HG03378 (cell line): ENCODE results near the gene LGR6.

Experiments
- ATAC-seq: cut with Tn5 transposase; IDR thresholded peaks from one replicate; pipeline ENCODE4 v1.9.1; 2021; ENCODE audit warnings: mild to moderate bottlenecking, moderate library complexity; ENCODE audit not compliant: unreplicated experiment

Gene LGR6

DNA sequence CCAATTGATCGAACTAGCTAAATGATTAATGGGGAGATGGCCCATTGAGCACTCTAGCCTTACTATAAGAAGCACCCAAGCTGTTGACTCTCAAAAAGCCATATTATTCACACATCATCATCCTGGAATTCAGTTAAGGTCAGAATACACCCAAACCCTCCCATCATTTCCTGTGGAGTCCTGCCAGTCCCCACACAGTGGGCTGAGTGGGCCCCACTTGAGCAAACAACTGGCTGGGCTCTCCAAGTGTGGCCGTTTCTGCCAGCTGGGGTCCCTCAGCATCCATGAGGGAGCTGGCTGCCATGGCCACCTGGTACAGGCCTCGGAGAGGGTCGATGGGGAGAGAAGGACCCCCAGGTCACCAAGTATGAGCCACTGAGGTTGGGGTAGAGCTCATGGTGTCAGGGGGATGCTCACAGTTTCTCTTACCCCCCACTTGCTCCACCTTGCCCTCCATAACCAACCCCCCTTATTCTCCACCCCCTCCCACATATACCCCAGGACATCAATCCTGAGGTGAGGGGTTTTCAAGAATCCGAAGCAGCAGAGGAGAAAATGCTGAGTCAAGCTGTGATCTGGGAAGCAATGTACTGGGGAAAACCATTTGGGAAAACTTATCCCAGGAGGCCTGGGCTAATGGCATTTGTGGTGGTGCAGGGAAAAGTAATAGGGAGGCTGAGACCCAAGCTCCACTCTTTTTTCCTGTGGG is 87.9 kb downstream of the LGR6 start:
- no peak for ATAC-seq

DNA sequence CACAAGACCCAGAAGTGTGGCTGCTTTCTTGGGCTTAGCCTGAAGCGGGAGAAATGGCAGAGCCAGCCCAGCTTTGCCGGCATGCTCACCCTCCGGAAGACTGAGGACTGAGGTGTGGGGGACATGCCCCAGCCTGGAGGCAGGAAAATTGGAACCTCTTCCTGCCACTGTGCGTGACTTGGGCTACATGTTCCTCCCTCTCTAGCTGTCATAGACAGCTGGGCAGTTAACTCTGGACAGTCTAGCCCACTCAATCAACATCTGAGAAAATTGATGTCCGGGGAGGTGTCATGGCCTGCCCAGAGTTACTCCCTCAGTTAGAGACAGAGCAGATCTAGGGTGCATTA is 88.4 kb downstream of the LGR6 start:
- ATAC-seq, result no peak

DNA sequence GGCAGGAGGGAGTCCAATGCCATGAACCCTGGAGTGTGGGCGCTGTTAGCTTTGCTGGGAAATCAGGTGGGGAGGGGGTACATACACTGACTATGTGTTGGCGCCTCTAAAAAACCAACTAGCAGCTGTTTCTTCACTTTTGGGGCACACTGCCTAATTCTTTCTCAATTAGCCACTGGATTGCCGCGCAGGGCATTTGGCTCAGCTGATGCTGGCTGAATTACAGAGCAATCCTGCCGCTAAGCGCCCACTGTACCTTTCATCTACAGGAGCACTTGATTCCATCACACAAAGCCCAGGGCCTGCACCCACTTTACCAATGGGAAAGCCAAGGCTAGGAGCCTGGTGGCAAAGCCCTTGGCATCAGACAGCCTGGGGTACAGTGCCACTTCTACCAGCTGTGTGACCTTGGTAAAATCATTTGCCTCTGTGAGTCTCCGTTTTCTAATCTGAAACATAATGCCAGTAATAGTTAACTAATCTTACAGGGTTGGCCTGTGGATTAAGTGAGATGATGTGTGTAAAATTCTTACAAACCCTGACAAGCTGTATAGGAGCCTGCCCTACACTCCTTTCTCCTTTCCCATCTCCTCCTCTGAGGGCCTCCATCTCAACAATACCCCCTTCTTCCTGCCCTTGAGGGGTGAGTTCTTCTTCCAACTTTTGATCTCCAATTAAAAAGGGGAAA is 89.1 kb downstream of the LGR6 start:
- no peak for ATAC-seq

DNA sequence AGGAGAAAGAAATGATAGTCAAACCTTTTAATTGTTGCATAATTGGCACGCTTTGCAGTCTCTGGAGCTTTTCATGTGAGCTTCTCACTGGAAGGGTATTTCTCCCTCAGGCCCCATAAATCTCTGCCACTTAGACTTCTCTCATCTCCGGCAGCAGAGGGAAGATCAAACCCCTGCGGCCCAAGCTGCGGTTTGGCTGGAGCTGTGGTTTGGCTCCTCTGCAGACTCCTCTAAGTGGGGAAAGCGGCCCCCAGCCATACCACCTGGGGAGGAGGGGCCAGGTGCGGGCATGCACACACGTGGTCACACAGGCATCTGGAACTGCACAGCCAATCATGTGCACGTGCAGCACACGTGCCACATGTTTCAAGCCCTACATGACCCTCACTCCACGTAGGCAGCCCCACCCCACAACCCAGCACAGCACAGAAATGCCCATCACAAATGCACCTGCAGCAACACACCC is 89.8 kb downstream of the LGR6 start:
- ATAC-seq, result no peak

DNA sequence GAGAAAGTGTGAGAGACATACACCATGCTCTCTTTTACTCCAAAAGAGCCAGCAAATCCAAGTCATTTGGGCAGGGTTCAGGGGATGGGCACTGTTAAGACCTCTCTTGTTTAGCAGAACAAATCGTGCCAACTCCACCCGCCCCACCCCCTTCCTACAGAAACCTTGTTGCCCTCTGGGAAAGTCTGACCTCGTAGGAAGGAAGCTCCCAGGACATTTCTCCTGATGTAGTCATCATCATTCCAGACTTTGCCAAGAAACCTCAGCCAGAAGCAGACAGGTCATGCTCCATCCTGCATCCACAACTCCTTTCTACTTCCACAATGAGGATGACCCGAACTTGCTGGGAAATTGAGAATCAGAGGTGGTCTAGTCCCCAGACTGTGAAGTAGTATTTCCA is 90.4 kb downstream of the LGR6 start:
- no peak for ATAC-seq

DNA sequence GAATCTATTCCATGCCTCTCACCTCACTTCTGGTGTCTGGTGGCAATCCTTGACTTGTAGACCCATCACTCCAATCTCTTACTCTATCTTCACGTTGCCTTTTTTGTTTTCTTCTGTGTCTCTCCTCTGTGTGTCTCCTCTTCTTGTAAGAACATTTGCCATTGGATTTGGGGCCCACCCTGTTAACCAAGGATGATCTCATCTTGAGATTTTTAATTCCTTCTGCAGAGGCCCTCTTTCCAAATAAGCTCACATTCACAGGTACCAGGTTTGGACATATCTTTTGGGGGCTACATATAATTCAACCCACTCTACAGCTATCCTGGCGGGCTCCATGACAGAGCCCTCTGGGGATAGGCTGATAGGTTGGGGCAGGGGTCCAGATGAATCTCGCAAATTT is 92.3 kb downstream of the LGR6 start:
- ATAC-seq, result no peak

DNA sequence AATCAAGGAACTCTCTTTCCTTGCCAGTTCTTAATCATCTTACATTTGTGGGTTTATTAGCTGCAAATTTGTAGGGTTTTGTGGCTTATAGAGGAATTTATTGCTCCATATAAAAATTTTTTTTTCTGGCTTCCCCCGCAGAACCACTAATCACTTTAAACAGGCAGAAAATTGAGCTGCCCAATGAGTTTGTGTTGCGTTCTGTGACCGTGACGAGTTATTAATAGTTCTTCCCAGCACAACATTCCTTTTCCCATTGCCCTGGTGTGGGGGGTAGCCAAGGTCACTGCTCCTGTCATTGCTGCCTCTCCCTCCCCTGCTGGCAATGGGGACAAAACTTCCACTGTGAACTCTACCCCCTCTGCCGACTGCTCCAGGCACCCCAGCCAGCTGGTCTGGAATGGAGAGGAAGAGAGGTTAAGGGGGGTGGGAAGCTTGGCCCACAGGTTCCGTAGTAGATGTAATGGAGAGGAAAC is 93.1 kb downstream of the LGR6 start:
- no peak for ATAC-seq

DNA sequence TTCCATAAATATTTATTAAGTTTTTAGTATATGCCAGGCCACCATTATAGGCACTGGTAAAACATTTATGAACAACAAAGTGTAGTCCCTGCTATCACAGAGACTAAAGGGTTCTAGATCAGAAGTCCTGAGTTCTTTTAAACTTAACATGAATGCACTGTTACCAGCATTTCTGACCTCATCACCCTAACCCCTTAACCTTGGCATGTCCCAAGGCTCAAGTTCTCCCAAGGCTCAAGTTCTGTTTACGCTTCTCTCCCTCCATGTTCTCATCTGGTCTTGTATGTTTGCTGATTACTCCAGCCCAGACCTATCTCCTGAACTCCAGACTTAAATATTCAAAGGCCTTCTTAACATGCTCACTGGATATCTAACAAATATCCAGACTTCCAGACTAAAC is 93.6 kb downstream of the LGR6 start:
- no peak for ATAC-seq

DNA sequence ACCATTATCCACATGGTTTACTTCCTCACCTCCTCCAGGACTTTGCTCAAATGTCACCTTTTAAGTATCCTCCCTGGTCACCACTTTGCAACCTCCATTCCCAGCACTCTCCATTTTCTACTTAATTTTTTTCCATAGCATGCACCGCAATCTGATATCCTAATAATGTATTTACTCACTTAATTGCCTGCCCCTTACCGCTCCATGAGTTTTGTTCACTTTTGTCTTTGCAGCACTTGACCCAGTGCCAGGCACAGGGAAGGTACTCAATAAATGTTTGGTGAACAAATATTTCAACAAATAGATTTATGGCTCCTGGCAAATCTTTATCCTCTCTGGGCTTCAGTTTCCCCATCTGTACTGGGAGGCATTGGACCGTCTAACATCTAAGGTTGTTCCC is 94.6 kb downstream of the LGR6 start:
- no peak for ATAC-seq

DNA sequence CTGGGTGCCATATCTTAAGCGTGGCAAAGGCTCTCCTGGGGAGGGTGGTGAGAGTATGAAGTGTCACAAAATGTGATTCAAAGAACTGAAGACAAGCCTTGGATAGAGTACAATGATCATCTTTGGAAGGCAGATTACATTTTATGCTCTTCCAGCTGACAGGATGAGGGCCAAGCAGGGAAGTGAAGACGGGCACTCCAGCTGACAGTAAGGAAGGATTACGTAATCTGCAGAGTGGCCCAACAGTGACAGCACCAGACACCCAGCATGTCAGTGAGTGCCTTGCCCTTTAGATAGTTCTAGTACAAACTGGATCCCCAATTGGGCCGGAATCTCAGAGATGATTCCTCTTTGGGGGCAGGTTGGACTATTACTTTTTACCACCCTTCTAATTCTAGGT is 95.4 kb downstream of the LGR6 start:
- no peak for ATAC-seq

DNA sequence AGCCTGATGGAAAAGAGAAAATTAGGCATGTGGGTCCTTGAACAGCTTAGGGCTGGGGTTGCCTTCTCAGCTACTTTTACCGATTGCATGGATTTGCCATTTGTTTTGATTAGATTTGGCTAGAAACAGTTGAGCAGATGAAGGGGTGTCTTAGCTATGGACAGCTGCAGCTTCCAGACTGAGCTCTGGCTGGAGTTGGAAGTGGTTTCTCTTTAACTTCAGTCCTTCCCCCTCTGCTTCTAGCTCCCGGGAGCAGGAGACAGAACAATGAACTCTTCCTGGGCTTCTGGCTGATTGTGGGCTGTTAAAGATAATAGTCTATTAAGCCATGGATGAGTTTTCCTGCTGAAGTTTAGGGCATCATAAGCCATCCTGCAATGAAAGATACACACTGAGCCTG is 97.4 kb downstream of the LGR6 start:
- no peak for ATAC-seq

DNA sequence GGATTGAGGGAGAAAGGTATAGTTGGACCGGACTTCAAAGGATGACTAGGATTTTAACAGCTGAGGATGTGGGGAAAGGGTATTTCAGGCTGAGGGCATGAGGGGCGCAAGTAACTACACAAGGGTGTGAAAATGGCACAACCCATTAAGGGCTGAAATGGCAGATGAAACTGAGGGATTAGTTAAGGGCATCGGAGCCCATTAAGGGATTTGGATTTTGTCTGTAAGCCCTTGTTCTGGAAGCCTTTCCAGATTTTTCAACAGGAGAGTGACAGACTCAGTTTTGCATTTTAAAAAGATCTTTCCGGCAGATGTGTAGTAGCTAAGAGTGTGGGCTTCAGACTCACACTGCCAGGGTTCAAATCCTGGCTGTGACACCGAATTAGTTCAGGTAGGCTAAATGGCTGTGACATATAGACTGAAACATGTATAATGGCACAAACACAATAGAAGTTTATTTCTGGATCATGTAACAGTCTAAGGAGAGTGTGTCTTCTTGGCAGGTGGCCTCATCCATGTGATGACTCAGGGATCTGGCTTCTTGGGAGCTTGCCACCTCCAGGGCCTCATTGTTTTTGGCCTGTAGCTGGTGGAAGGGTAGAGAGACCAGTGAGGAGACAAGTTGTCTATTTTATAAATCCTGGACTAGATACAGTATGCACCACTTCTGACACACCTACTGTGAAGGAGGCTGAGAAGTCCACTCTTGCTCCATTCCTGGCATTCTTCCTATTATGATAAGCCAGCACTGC is 98.5 kb downstream of the LGR6 start:
- ATAC-seq, result no peak

DNA sequence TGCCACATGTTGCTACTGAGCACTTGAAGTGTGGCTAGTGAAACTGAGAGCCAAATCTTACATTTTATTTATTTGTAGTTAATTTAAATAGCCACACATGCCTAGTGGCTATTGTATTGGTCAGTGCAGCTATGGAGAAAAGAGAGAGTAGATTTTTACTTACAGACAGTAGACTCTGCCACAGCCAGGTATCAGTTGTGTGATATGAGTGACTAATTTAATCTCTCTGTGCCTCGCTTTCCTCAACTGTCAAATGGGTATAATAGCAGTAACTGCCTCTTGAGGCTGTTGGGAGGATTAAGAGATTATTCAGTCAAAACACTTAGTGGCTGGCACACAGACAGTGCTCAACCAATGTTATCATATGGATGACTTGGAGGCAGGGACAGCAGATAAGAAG is 99.2 kb downstream of the LGR6 start:
- ATAC-seq, result no peak

DNA sequence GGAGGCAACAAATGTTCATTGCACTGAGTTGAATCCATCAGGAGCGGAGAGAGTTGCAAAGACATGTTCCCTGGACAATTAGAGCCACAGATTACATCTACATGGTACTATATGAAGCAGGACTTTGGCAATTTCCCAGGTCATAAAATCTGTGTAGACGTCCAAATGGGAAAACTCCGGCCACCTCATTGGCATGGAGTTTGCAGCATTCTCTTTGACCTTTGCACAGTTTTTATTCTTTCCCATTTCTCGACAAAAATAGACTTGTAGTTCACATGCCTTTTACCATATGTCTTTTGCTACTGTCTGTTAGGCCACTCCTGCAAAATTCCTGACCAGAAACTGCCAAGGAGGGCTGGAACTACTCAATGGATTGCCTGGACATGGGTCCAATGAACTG is 100.0 kb downstream of the LGR6 start:
- no peak for ATAC-seq

DNA sequence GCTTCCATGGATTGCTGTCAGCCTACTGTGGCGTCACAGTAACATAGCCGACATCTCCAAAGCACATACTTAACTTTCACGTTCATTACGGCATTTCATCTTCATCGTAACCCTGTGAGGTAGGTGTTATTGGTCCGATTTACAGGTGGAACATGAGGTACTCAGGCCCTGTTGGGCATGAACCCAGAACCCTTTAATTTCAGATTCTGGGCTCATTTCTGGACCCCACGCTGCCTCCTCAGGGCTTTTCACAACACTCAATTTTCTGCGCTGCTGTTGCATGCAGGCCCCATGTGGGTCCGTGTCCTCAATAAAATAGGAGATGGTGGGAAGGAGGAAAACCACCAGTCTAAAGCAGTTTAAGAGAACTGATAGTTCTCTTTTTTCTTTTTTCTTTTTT is 108.6 kb downstream of the LGR6 start:
- ATAC-seq, result no peak

DNA sequence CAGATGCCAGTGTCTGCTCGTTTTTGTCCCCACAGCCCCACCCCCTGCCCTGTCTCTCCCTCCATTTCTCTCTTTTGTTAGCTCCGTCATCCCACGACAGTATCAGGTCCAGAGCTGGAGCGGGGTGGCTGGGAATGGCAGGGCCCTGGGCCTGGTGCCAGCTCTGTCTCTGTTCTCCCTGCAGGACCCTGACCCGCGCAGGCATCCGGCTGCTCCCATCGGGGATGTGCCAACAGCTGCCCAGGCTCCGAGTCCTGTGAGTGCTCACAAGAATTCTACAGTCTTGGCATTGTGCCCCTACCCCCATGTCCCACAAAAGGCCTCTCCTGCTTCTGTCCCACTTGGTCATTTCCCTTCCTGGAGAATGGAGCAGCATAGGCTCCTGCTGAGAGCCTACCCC is 110.8 kb downstream of the LGR6 start:
- no peak for ATAC-seq

DNA sequence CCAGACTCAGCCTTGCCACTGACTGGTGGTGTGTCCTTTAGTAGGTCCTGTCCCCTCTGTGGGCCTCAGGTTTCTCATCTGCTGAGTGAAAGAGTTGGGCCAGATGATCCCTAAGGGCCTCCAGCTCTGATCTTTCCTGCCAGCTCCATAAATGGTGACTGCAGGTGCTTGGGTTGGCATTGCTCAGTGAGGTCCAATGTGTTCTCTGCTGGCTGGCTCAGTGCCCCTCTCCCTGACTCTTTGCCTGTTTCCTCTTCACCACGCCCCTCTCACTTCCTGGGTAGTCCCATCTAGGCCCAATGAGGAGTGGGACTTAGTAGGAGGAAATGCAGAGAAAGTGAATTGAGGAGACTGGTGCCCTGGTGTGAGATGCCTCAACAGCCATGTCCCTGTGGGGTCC is 111.6 kb downstream of the LGR6 start:
- ATAC-seq, result no peak

DNA sequence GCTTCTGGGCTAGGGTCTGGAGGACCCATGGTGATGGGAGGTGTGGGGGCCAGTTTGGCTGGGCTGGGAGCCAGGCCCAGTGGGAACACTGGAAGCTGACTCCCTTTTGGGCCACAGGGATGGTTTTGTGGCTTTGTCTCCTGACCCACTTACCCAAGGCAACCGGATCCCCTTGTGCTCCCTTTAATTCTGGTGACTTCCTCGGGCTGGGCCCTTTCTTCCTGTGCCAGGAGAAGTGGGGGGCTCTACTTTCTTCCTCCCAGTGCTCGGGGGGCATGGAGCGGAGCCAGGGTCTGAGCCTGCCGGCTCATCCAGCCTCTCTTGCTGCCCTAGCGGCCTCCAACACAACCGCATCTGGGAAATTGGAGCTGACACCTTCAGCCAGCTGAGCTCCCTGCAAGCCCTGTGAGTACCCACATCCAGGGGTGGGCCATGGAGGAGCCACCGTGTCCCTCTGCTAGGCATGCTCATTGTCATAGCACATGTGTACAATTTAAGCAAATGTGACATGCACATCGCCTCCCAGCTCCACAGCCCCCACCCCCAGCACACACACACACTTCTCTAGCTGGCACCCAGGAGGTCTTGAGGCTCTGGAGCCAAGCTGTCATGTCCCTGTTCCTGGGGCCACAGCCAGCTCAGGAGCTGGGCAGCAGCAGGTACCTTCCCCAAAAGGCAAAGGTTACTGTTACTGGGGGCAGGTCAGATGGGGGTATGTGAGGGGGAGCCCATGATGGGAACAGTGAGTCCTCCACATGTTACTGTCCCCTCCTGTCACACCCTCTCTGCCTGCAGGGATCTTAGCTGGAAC is 113.1 kb downstream of the LGR6 start:
- ATAC-seq, result no peak

DNA sequence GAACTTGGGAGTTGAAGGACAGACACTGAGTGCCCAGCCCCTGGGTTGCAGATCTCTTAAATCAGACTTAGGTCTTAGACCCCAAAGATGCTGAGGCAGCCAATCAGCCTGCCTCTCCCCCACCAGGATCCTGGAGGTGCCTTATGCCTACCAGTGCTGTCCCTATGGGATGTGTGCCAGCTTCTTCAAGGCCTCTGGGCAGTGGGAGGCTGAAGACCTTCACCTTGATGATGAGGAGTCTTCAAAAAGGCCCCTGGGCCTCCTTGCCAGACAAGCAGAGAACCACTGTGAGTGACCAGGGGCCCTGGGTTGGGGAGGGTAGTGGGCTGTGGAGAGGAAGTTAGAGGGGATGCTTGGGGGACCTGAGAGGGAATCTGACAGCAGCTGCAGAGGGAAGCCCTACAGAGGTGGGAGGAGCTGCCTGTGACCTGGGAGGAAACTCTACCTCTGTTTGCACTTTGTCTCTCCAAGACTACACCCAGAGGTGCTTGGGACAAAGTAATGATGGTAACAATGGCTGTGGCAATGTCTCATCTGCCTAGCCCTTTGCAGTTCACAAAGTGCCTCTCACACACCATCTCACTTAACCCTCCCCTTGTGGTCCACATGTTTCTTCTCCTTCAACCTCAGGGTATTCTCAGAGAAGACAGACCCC is 116.6 kb downstream of the LGR6 start:
- no peak for ATAC-seq

DNA sequence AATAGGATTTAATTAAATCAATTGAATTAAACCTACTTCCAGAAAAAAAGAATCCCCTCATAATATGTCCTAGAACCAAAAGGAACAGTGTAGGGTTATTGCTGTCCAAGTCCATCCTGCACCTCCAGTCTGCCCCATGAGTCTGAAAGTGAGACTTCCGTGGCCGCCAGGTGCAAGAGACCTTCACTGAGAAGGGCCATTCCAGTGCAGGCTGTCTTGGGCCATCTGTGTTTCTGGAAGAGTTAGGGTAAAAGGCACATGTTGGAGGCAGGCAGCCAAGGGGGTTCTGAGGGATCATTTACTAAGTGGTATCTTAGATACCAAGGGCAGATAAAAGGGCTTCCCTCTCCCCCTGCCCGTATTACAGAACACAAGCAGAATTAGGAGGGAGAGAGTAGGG is 117.1 kb downstream of the LGR6 start:
- ATAC-seq, result no peak
